ENCODE results near the gene ASB4. TPM values are rescaled to one million over a fixed set of nuclear protein-coding genes. Genes with fewer than 3 reads are reported as not detected.

The ASB4 gene
- total RNA-seq, 2 experiments from 2014 or later: not detected

GRCh38 chr7:95586951-95587301, 101.2 kb downstream of the ASB4 start:
- H3K4me3 Mint-ChIP-seq: no peak overlapping the region
- no peak for DNase-seq
- ChIA-PET CTCF (no interaction called here), POLR2A (no interaction called here)
- H3K4me1 Mint-ChIP-seq: no peaks in the 10 kb centered on the region
- no peaks in the 10 kb centered on the region for H3K9me3 Mint-ChIP-seq
- H3K36me3 Mint-ChIP-seq (ENCODE audit: low read depth): no peaks in the 10 kb centered on the region
- no peak overlapping the region for H3K27ac Mint-ChIP-seq
- peaks cover 5% of the 10 kb centered on the region for H3K27me3 Mint-ChIP-seq

GRCh38 chr7:95589031-95589430, 103.3 kb downstream of the ASB4 start:
- Mint-ChIP-seq H3K36me3 (ENCODE audit: low read depth) (no peaks in the 10 kb centered on the region), H3K27ac (no peak overlapping the region), H3K4me1 (no peaks in the 10 kb centered on the region), H3K4me3 (no peak overlapping the region), H3K9me3 (no peaks in the 10 kb centered on the region), H3K27me3 (peaks cover 4% of the 10 kb centered on the region)
- CTCF ChIA-PET: no interaction called here
- POLR2A ChIA-PET: no interaction called here
- no peak for DNase-seq

- CTCF ChIA-PET: no interaction called here
- no peak for DNase-seq
- Mint-ChIP-seq H3K4me3 (no peak overlapping the region), H3K27me3 (peaks cover 1% of the 10 kb centered on the region), H3K36me3 (ENCODE audit: low read depth) (no peaks in the 10 kb centered on the region), H3K4me1 (no peaks in the 10 kb centered on the region), H3K9me3 (no peaks in the 10 kb centered on the region), H3K27ac (no peak overlapping the region)
- POLR2A ChIA-PET: no interaction called here
Observed at GRCh38 chr7:95589766-95590165, 104.0 kb downstream of the ASB4 start.

Other genes with a start within 250 kb of the ASB4 start
- gene PON1, start 161.4 kb upstream of the ASB4 start, total RNA-seq: not detected
- gene PON3, start 89.6 kb upstream of the ASB4 start, total RNA-seq: not detected
- 1 to 10 TPM; 3.3 to 4.2 TPM for gene PON2, start 50.9 kb upstream of the ASB4 start, total RNA-seq
- not detected for gene PDK4, start 110.6 kb downstream of the ASB4 start, total RNA-seq

Measured in activated CD4-positive, alpha-beta T cell treated with anti-CD3 and anti-CD28 coated beads, Interleukin-2, amount 10 ng/mL, durations not matched to agents 7 days and 5 days (primary cell).